T-cell (primary cell): Measurements from ENCODE around the gene SLU7. TPM values are rescaled to one million over a fixed set of nuclear protein-coding genes. Genes with fewer than 3 reads are reported as not detected.

Experiments
- ATAC-seq, 4 experiments: fragments of 200-7000 bp in 3 of 4; fragments of 150-1000 bp in 1 of 4; cut with Tn5 transposase; replicated peaks in 1 of 4; 1 replicate in 3 of 4; 2 replicates in 1 of 4; pipeline ENCODE4 v1.10.0; 2021; ENCODE audit warnings: moderate library complexity in 3 of 4, mild to moderate bottlenecking in 2 of 4, moderate number of reproducible peaks in 1 of 4
- CTCF ChIA-PET, 2 donors: fragments of 300-600 bp; sonication (Branson Sonifier 250); formaldehyde crosslinking; loops; one replicate each; lab custom pipeline; 2022; ENCODE audit warnings: antibody characterized with exemption in 2 of 2; lab: Charles Lee
- POLR2A ChIA-PET, 2 donors: fragments of 300-600 bp; sonication (Branson Sonifier 250); formaldehyde crosslinking; loops; one replicate each; lab custom pipeline; 2022; ENCODE audit warnings: antibody characterized with exemption in 2 of 2; lab: Charles Lee
- DNase-seq, 35 experiments: peaks; one replicate each; pipeline versions ENCODE4 v3.0.0 to v3.0.0-alpha.2; 2013 to 2023
- H3K27ac ChIP-seq: one replicate; pipeline ENCODE4 v1.5.1; 2013; ENCODE audit warnings: low read length
- H3K27me3 ChIP-seq, 2 experiments: replicated peaks in 1 of 2; 1 replicate in 1 of 2; 2 replicates in 1 of 2; pipeline versions ENCODE4 v1.6.1 to v1.7.0; 2013; ENCODE audit warnings: low read length in 1 of 2, mixed read lengths in 1 of 2; ENCODE audit not compliant: control insufficient read depth in 2 of 2, insufficient read depth in 2 of 2; ENCODE audit errors: extremely low read depth in 1 of 2
- H3K36me3 ChIP-seq, 2 donors: 1 replicate in 1 of 2; 2 replicates in 1 of 2; pipeline versions ENCODE4 v1.6.1 to v1.7.0; 2013; ENCODE audit warnings: low read length in 1 of 2; ENCODE audit not compliant: control insufficient read depth in 2 of 2, insufficient read depth in 1 of 2; ENCODE audit errors: extremely low read depth in 1 of 2
- H3K4me1 ChIP-seq, 2 experiments: 1 replicate in 1 of 2; 2 replicates in 1 of 2; pipeline versions ENCODE4 v1.6.1 to v1.7.0; 2013; ENCODE audit warnings: low read length in 2 of 2, mixed read lengths in 1 of 2; ENCODE audit not compliant: insufficient read depth in 2 of 2, control insufficient read depth in 1 of 2; ENCODE audit errors: extremely low read depth in 1 of 2
- H3K4me3 ChIP-seq, 2 donors: 1 replicate in 1 of 2; 2 replicates in 1 of 2; pipeline versions ENCODE4 v1.5.1 to v1.7.0; 2013; ENCODE audit warnings: mild to moderate bottlenecking in 2 of 2, low read length in 1 of 2, moderate library complexity in 1 of 2; ENCODE audit not compliant: control insufficient read depth in 1 of 2; ENCODE audit errors: extremely low read depth in 1 of 2
- H3K9me3 ChIP-seq: 2 replicates; pipeline ENCODE4 v1.7.0; 2013
- H3K27ac Mint-ChIP-seq, 2 donors: one replicate each; pipeline ENCODE4 v1.8.0; 2020 to 2021; ENCODE audit warnings: mild to moderate bottlenecking in 2 of 2, mixed read lengths in 2 of 2
- H3K27me3 Mint-ChIP-seq, 2 donors: one replicate each; pipeline ENCODE4 v1.8.0; 2021 to 2022; ENCODE audit warnings: mixed read lengths in 2 of 2
- H3K36me3 Mint-ChIP-seq: one replicate; pipeline ENCODE4 v1.8.0; 2021; ENCODE audit warnings: mixed read lengths
- H3K4me1 Mint-ChIP-seq, 3 donors: one replicate each; pipeline ENCODE4 v1.8.0; 2020 to 2022; ENCODE audit warnings: mixed read lengths in 3 of 3, mild to moderate bottlenecking in 1 of 3
- H3K4me3 Mint-ChIP-seq, 3 donors: one replicate each; pipeline ENCODE4 v1.8.0; 2020 to 2022; ENCODE audit warnings: mild to moderate bottlenecking in 3 of 3, mixed read lengths in 3 of 3, moderate library complexity in 3 of 3
- H3K9me3 Mint-ChIP-seq, 3 donors: one replicate each; pipeline ENCODE4 v1.8.0; 2020 to 2022; ENCODE audit warnings: mixed read lengths in 3 of 3
- WGBS: methylation state at CpG from one replicate; pipeline ENCODE4 v1.1.5; 2013; ENCODE audit warnings: missing lambda C conversion rate; ENCODE audit not compliant: insufficient coverage; 5-methylcytosine and 5-hydroxymethylcytosine counted together
- total RNA-seq, 35 experiments: library from RNA in 6 of 35; stranded (reverse) in 6 of 35; fragments of 120-200 nt in 1 of 35; gene quantifications; one replicate each; pipeline versions ENCODE4 v1.2.1 to v1.2.4 and lab custom pipeline; 2013 to 2026

SLU7 gene
- total RNA-seq, 5 donors from 2014 or later (not counting 1 experiment from before 2014, with no cell fraction given) = 64.9 to 76.8 (median 75.2) TPM

GRCh38 chr5:160363660-160364395 lies 55.1 kb downstream of the SLU7 start:
- Histone ChIP-seq H3K4me3 (no peak overlapping the region), H3K27ac (no peak overlapping the region), H3K27me3 (peaks cover 0 to 18% of the 10 kb centered on the region in 2 experiments), H3K9me3 (no peaks in the 10 kb centered on the region), H3K4me1 (no peaks in the 10 kb centered on the region), H3K36me3 (no peaks in the 10 kb centered on the region)
- Mint-ChIP-seq H3K9me3 (no peaks in the 10 kb centered on the region), H3K36me3 (no peaks in the 10 kb centered on the region), H3K27me3 (peaks cover 30 to 38% of the 10 kb centered on the region in 2 donors), H3K4me3 (no peak overlapping the region), H3K4me1 (peaks cover 0 to 5% (median 0%) of the 10 kb centered on the region in 3 donors), H3K27ac (no peak overlapping the region)
- ATAC-seq (no peak), DNase-seq (no peak)
- 64% methylated on average over 5 of the region's 13 CpGs for WGBS
- CTCF ChIA-PET = no interaction called here
- POLR2A ChIA-PET = no interaction called here

GRCh38 chr5:160363211-160363610 lies 55.7 kb downstream of the SLU7 start:
- H3K27ac ChIP-seq = no peak overlapping the region
- H3K9me3 ChIP-seq = no peaks in the 10 kb centered on the region
- H3K36me3 ChIP-seq = no peaks in the 10 kb centered on the region
- Mint-ChIP-seq H3K4me1 (peaks cover 0 to 5% (median 0%) of the 10 kb centered on the region in 3 donors), H3K4me3 (no peak overlapping the region), H3K27me3 (peaks cover 25 to 32% of the 10 kb centered on the region in 2 donors), H3K27ac (no peak overlapping the region), H3K36me3 (no peaks in the 10 kb centered on the region), H3K9me3 (no peaks in the 10 kb centered on the region)
- H3K4me3 ChIP-seq = no peak overlapping the region
- H3K27me3 ChIP-seq = peaks cover 0 to 18% of the 10 kb centered on the region in 2 experiments
- H3K4me1 ChIP-seq = no peaks in the 10 kb centered on the region
- WGBS = 81% methylated on average over 3 of the region's 3 CpGs
- ATAC-seq = no peak
- ChIA-PET POLR2A (no interaction called here), CTCF (no interaction called here)
- DNase-seq = no peak

GRCh38 chr5:160361624-160362228 lies 57.2 kb downstream of the SLU7 start:
- Histone ChIP-seq H3K4me1 (no peaks in the 10 kb centered on the region), H3K4me3 (no peak overlapping the region), H3K27me3 (peaks cover 0 to 10% of the 10 kb centered on the region in 2 experiments), H3K36me3 (no peaks in the 10 kb centered on the region), H3K27ac (no peak overlapping the region), H3K9me3 (no peaks in the 10 kb centered on the region)
- CTCF ChIA-PET = interaction anchor here in 1 of 2 donors (0.5 kb wide), 1 partner anchor 10 kb away, joined by 4 read pairs; no protein-coding TSS in a partner anchor
- Mint-ChIP-seq H3K36me3 (no peaks in the 10 kb centered on the region), H3K4me3 (no peak overlapping the region), H3K4me1 (peaks cover 0 to 5% (median 0%) of the 10 kb centered on the region in 3 donors), H3K9me3 (no peaks in the 10 kb centered on the region), H3K27ac (no peak overlapping the region), H3K27me3 (peaks cover 12 to 21% of the 10 kb centered on the region in 2 donors)
- 89% methylated on average over 5 of the region's 9 CpGs for WGBS
- ATAC-seq (no peak), DNase-seq (no peak)
- POLR2A ChIA-PET = interaction anchor here in 1 of 2 donors (0.6 kb wide), 1 partner anchor 207 kb away, joined by 3 read pairs; no protein-coding TSS in a partner anchor

DNA sequence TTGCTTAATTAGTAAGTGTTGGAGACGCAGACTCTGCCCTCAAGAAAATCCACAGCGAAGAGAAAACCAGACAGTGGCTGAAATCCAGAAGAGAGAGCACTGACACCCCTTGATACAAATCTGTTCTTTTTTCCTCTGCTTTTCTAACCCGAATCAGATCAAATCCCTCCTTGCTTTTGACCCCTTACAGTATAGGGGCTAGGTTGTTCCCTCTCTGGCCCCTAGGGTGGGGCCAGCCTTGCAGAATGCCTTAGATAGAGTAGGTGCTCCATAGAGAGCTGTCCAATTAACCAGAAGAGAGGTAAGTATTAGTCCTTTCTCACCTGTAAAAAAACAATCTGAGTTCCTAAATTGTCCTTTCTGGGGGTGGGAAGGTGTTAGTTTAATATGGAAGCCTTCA lies 58.6 kb downstream of the SLU7 start:
- POLR2A ChIA-PET = no interaction called here
- H3K4me1 Mint-ChIP-seq = peaks cover 0 to 5% (median 0%) of the 10 kb centered on the region in 3 donors
- no peak overlapping the region for H3K27ac ChIP-seq
- WGBS = no CpG with 5 or more reads among the region's 3 CpGs
- no peak overlapping the region for H3K27ac Mint-ChIP-seq
- H3K27me3 ChIP-seq = peaks cover 0 to 5% of the 10 kb centered on the region in 2 experiments
- no peaks in the 10 kb centered on the region for H3K36me3 ChIP-seq
- H3K9me3 Mint-ChIP-seq = no peaks in the 10 kb centered on the region
- H3K4me3 ChIP-seq = no peak overlapping the region
- CTCF ChIA-PET = interaction anchor here in 1 of 2 donors (0.6 to 0.7 kb wide), 2 partner anchors 16 to 1443 kb away, joined by 3 read pairs; no protein-coding TSS in a partner anchor
- peaks cover 9 to 14% of the 10 kb centered on the region in 2 donors for H3K27me3 Mint-ChIP-seq
- no peaks in the 10 kb centered on the region for H3K9me3 ChIP-seq
- no peak for DNase-seq
- H3K4me3 Mint-ChIP-seq = no peak overlapping the region
- no peaks in the 10 kb centered on the region for H3K4me1 ChIP-seq
- no peak for ATAC-seq
- no peaks in the 10 kb centered on the region for H3K36me3 Mint-ChIP-seq

DNA sequence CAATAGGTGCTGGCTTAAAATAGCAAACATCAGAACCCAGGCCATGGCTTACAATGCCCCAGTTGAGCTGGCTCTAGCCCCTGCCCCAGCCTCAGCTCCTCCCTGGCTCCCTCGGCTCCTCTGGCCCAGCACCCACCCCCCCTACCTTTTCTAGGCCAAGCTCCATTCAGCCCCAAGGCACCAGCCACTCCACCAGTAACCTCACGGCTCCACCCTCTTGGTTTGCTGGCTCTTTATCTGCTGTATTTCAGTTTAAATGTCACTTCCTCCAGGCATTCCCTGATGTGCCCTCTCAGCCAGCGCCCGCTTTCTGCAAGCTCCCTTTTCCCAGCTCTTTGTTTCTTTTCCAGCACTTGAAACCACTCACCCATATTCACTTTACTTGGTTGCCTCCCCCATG lies 59.1 kb downstream of the SLU7 start:
- H3K4me3 ChIP-seq = no peak overlapping the region
- Mint-ChIP-seq H3K4me3 (no peak overlapping the region), H3K27me3 (peaks cover 6 to 10% of the 10 kb centered on the region in 2 donors), H3K4me1 (peaks cover 0 to 5% (median 0%) of the 10 kb centered on the region in 3 donors), H3K9me3 (no peaks in the 10 kb centered on the region), H3K27ac (no peak overlapping the region), H3K36me3 (no peaks in the 10 kb centered on the region)
- POLR2A ChIA-PET = no interaction called here
- CTCF ChIA-PET = interaction anchor here in 1 of 2 donors (0.6 to 0.7 kb wide), 2 partner anchors 15 to 1442 kb away, joined by 3 read pairs; no protein-coding TSS in a partner anchor
- no peaks in the 10 kb centered on the region for H3K36me3 ChIP-seq
- no peak for DNase-seq
- no peaks in the 10 kb centered on the region for H3K9me3 ChIP-seq
- WGBS = 62% methylated on average over 4 of the region's 4 CpGs
- no peak for ATAC-seq
- peaks cover 0 to 5% of the 10 kb centered on the region in 2 experiments for H3K27me3 ChIP-seq
- no peaks in the 10 kb centered on the region for H3K4me1 ChIP-seq
- H3K27ac ChIP-seq = no peak overlapping the region

DNA sequence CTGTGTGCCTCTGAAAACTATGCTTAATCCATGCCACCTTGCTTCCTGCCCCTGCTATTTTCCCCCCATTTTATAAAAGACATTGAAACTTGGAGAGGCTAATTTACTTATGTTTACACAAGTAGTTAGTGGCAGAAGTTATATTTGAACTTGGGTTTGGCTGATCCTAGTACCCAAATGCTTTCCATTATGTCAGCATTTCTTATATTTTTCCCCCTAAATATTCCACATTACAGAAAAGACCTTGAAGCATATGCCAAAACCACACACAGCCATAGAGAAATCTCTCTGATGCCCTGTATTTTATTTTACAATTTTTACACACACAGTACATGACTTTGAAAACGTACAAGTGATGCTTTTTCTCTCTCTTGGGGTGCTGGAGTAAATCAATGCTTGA lies 59.6 kb downstream of the SLU7 start:
- Mint-ChIP-seq H3K9me3 (no peaks in the 10 kb centered on the region), H3K4me3 (no peak overlapping the region), H3K36me3 (no peaks in the 10 kb centered on the region), H3K27ac (no peak overlapping the region), H3K4me1 (peaks cover 0 to 5% (median 0%) of the 10 kb centered on the region in 3 donors), H3K27me3 (peaks cover 6 to 7% of the 10 kb centered on the region in 2 donors)
- ChIA-PET POLR2A (no interaction called here), CTCF (no interaction called here)
- no CpG with 5 or more reads among the region's 1 CpG for WGBS
- no peaks in the 10 kb centered on the region for H3K4me1 ChIP-seq
- no peaks in the 10 kb centered on the region for H3K9me3 ChIP-seq
- H3K36me3 ChIP-seq = no peaks in the 10 kb centered on the region
- ATAC-seq (no peak), DNase-seq (no peak)
- no peak overlapping the region for H3K4me3 ChIP-seq
- H3K27me3 ChIP-seq = peaks cover 0 to 5% of the 10 kb centered on the region in 2 experiments
- H3K27ac ChIP-seq = no peak overlapping the region
